ENCODE data around the gene MIEF2. TPM values are rescaled to one million over a fixed set of nuclear protein-coding genes. Genes with fewer than 3 reads are reported as not detected.

The MIEF2 gene
- total and polyA plus RNA-seq, 2 donors (not counting 3 experiments of a cell fraction or from before 2014, with no cell fraction given), result 8.3 to 22.7 TPM

GRCh38 chr17:18314731-18315561, 54.5 kb downstream of the MIEF2 start, which contains the start of the genes SMCR8 and TOP3A:
Gene SMCR8 (plus strand): TSS chr17:18315293. CDS start chr17:18315790, 497 bp downstream.
Gene TOP3A (minus strand): TSS chr17:18314994. CDS start chr17:18314778, 216 bp downstream.
- peak; percentile 99 for FAIRE-seq
- peak within 1 kb of the TSS; percentile 95 for H3K9ac ChIP-seq (replicated peaks; ENCODE audit: extremely low read depth, insufficient read depth, low read length)
- peak; percentile 99 for DNase-seq (ENCODE audit: low read depth, low spot score)
- no peaks in the 10 kb centered on the region for H4K20me1 ChIP-seq (replicated peaks; ENCODE audit: control insufficient read depth, extremely low read depth, insufficient read depth, low read length)
- peak within 1 kb of the TSS; percentile 58 to 80 (median 72) for H3K4me3 ChIP-seq (replicated peaks in 1 of 3; ENCODE audit: insufficient read depth in 1 of 3, low read depth in 1 of 3, low read length in 3 of 3)
- H3K4me2 ChIP-seq (ENCODE audit: insufficient read depth, low read length), result peak within 1 kb of the TSS; percentile 86
- H3K27me3 ChIP-seq (ENCODE audit: control insufficient read depth in 2 of 2, insufficient read depth in 2 of 2, low read length in 2 of 2), result no peaks in the 10 kb centered on the region
- H3K79me2 ChIP-seq (ENCODE audit: control insufficient read depth, insufficient read depth, low read length), result peaks cover 78% of the 10 kb centered on the region
- no peaks in the 10 kb centered on the region for H3K9me1 ChIP-seq (replicated peaks; ENCODE audit: control insufficient read depth, extremely low read depth, insufficient read depth, low read length)
- H3K4me1 ChIP-seq (ENCODE audit: control insufficient read depth, extremely low read depth, insufficient read depth, low read length), result peaks cover 26% of the 10 kb centered on the region
- H3K36me3 ChIP-seq (ENCODE audit: control insufficient read depth in 2 of 2, extremely low read depth in 1 of 2, insufficient read depth in 2 of 2, low read length in 2 of 2), result peaks cover 0 to 7% of the 10 kb centered on the region in 2 experiments
- dilution Hi-C loops (cut with MboI; ENCODE audit: extremely low pct_ligation_motif_present, low sequenced_read_pairs), result no loop called here
- POLR2A ChIA-PET, result interaction anchor here (0.6 kb wide), 1 partner anchor 282 kb away, joined by 5 read pairs; no protein-coding TSS in a partner anchor
- H2AFZ ChIP-seq (ENCODE audit: low read depth, low read length), result peak within 1 kb of the TSS; percentile 87
- H3K27ac ChIP-seq (ENCODE audit: insufficient read depth, low read depth, low read length), result peak within 1 kb of the TSS; percentile 83
- no TSS peak for BruUV-seq (replicated peaks)
- no peaks in the 10 kb centered on the region for H3K9me3 ChIP-seq (replicated peaks; ENCODE audit: control insufficient read depth, insufficient read depth, low read length)
- TF ChIP-seq POLR2A (IDR thresholded peaks at IDR 0.05; ENCODE audit: low read depth, low read length), result peak; percentile 72
- no peak for TF ChIP-seq FOS (IDR thresholded peaks at IDR 0.05; ENCODE audit: borderline replicate concordance, insufficient read depth, low read length)
- peak; percentile 55 for TF ChIP-seq MYC (IDR thresholded peaks at IDR 0.05; ENCODE audit: low read depth, low read length)
- TF ChIP-seq MAX (IDR thresholded peaks at IDR 0.05; ENCODE audit: insufficient read depth, insufficient read length), result peak; percentile 90
- TF ChIP-seq POLR2AphosphoS5 (IDR thresholded peaks at IDR 0.05; ENCODE audit: insufficient read depth, low read depth, low read length), result peak; percentile 61
- no peak for TF ChIP-seq EZH2 (IDR thresholded peaks at IDR 0.05; ENCODE audit: borderline replicate concordance, low read depth, low read length, severe bottlenecking)
- CTCF ChIA-PET, result interaction anchor here (1.2 kb wide), 1 partner anchor 14 kb away, joined by 3 read pairs; no protein-coding TSS in a partner anchor
- intact Hi-C loops (cut with micrococcal nuclease), result loop anchor here (1.0 to 2.0 kb wide), 5 partner anchors 14 to 90 kb away; partner anchors contain the start of genes LLGL1, MIEF2 and SHMT1
